Choroid plexus epithelial cell (primary cell): Measurements from ENCODE around the gene CHST15.
A peak's percentile ranks its signal among the peaks of the same experiment; 100 is the strongest.

Source experiments
- DNase-seq: peaks from one replicate; pipeline ENCODE4 v3.0.0-alpha.2; 2010; ENCODE audit warnings: low read depth
- H3K4me3 ChIP-seq: 2 replicates; pipeline ENCODE4 v1.5.1; 2011; ENCODE audit warnings: low read depth, mild to moderate bottlenecking, control low read depth, low read length, moderate library complexity
- TF ChIP-seq, protein P1 (sequence below): conservative IDR thresholded peaks from 2 replicates; pipeline ENCODE4 v1.5.1; 2011; ENCODE audit warnings: low read depth, mild to moderate bottlenecking, control low read depth, inconsistent platforms, low read length, moderate library complexity

CHST15 gene

DNA sequence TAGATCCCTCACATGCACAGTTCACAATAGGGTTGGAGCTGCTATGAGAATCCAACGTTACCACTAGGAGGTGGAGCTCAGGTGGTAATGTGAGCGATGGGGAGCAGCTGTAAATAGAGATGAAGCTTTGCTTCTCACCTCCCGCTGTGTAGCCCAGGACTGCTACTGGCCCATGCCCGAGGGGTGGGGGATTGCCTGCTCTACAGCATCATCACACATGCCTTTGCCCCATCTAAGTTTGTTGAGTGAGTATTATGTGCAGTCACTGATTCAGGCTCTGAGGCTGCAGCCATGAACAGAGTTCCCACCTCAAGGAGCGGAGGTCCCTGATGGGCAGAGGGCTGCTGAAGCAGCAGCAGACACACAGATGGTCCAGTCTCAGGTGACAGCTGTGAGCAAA, 94.1 kb downstream of the CHST15 start:
- no peak overlapping the region for H3K4me3 ChIP-seq
- TF ChIP-seq, protein P1, sequence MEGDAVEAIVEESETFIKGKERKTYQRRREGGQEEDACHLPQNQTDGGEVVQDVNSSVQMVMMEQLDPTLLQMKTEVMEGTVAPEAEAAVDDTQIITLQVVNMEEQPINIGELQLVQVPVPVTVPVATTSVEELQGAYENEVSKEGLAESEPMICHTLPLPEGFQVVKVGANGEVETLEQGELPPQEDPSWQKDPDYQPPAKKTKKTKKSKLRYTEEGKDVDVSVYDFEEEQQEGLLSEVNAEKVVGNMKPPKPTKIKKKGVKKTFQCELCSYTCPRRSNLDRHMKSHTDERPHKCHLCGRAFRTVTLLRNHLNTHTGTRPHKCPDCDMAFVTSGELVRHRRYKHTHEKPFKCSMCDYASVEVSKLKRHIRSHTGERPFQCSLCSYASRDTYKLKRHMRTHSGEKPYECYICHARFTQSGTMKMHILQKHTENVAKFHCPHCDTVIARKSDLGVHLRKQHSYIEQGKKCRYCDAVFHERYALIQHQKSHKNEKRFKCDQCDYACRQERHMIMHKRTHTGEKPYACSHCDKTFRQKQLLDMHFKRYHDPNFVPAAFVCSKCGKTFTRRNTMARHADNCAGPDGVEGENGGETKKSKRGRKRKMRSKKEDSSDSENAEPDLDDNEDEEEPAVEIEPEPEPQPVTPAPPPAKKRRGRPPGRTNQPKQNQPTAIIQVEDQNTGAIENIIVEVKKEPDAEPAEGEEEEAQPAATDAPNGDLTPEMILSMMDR = peak; percentile 3
- no peak for DNase-seq

DNA sequence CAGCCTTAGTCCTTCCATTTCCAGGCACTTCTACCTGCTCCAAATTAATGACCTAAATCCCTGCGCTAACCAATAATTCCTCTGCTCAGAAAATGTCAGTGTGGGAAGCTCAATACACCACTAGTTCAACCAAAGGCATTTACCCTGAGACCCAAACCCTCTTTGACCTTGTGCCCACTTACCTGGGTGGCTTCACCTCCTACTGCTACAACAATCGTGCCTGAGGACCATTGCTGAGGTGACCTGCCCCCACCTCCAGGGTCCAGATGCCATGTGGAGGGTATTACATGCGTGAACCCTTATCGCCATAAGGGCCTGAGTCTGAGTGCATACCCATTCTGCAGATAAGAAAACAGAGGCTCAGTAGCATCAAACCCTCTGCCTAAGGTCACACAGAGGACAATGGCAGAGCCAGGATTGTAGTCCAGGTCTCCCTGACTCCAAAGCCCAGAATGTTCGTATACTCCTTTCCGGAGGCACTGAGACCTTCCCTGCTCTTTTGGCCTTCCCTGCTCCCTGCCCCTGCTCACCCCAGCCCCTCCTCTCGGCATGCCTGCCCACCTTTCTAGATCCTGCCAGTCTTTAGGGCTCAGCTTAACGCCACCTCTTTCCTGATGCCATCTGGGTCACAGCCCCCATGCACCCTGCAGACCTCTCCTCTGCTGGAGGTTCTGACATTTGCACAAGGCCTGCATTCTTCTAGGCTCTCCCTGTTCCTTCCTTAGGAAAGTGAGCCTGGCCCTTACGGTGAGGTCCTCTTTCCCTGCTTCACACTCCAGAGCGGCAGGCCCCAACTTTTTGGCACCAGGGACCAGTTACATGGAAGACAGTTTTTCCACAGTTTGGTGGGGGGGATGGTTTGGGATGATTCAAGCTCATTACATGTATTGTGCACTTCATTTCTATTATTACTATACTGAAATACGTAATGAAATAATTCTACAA, 94.9 kb downstream of the CHST15 start:
- DNase-seq = no peak
- TF ChIP-seq, protein P1 = no peak
- no peak overlapping the region for H3K4me3 ChIP-seq

DNA sequence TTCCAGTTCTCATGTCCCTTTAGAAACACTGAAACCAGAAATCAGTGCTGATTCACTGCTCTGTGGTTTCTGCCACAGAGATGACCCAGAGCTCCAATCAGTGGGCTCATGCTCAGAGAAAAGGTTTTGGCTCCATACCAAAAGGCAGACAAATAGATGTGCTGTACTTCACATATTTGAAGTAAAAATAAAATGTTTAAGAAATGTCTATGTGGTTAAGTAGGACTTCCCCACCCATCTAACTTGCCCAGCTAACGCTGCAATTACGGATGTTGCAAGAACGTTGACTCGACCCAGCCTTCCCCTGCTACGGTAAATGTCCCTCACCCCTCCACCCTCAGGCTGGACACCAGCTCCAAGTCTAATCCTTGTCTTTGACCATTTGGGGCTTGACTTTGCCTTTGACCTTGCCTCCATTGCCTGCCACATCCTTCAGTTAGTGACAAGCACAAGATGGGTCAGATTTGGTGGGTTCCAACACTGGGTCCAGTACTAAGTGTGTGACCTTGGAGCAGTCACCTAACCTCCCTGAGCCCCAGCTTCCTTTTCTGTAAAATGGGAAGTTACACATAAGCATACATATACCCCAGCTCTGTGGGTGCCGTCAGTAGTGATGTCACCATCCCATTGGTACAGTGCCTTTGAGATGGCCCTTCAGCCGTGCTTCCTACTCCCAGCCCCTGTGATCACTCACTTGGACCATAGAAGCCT, 95.8 kb downstream of the CHST15 start:
- peak; percentile 97 for DNase-seq
- no peak overlapping the region for H3K4me3 ChIP-seq
- TF ChIP-seq, protein P1 = no peak

DNA sequence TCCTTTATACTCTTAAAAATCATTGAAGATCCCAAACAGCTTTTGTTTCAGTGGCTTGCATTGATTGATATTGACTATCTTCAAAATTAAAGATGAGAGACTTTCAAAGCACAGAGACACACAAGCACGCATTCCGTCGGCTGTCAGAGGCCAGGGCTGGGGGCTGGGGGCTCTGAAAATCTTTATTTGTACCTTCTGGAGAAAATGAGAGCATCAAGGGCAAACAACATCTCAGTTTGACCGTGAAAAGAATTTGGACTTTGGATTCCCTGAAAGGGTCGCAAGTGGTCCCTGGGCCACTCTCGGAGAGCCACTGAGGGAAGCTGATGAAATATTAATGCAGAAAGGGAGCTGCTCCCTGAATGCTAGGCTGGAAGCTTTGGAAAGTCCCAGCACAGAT, 96.4 kb downstream of the CHST15 start:
- no peak overlapping the region for H3K4me3 ChIP-seq
- no peak for DNase-seq
- TF ChIP-seq, protein P1 = no peak

DNA sequence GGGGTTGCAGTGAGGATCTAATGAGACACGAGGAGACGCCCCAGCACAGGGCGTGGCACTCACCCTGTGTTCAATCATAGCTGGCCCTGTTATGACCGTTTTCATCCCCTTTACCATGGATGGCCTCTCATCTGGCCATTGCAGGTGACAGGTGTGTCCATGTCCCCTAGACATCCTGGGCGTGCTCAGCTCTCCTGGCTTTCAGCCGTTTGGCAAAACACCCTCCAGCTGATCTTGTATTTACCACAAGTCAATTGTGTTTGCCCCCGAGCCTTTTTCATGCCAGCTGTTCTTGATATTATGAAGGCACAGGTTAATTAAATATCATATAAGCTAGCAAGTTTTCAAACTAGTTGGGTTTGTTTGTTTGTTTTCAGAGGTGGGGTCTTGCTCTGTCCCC, 97.1 kb downstream of the CHST15 start:
- TF ChIP-seq, protein P1 = no peak
- H3K4me3 ChIP-seq = no peak overlapping the region
- no peak for DNase-seq

DNA sequence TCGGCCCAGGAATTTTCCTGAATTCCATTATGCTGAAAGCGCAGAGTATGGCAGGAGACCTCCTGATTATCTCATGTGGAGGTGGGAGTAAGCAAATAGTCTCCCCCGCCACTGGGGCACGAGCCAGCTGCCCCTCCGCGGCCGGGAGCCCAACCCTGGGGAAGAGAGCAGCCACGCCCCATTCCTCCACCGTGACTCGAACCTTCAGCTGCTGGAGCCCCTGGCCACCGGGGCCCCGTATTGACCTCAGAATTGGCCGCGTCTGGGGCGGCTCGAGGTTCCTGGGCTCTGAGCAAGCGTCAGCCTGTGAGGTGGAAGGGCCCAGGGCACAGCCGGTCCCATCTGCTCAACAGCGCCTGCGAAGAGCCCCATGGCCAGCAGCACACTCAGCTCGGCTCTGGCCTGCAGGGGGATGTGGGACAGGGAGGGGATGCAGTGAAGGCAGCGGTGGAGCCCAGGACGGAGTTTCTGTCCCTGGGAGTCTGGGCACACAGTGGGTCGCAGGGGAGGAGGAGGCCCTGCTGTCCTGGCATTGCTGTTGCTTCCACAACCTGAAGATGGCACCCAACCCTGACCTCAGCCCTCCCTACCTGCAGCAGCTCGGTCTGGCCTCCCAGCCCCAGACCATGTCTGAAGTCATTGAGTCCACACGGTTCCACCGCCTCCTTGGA, 97.8 kb downstream of the CHST15 start:
- H3K4me3 ChIP-seq = peak overlapping the region; percentile 18
- peak; percentile 78 for DNase-seq
- TF ChIP-seq, protein P1 = peak; percentile 55
